WTC11 (cell line): ENCODE results near the gene EDC3. TPM values are rescaled to one million over a fixed set of nuclear protein-coding genes. Genes with fewer than 3 reads are reported as not detected.

Experiments
- ATAC-seq: fragments of 200-7000 bp; cut with Tn5 transposase; 2 replicates; pipeline ENCODE4 v1.10.0; 2021; ENCODE audit warnings: mild to moderate bottlenecking, moderate library complexity
- CTCF ChIA-PET: fragments of 300-600 bp; sonication (Branson Sonifier 250); formaldehyde crosslinking; loops from one replicate; lab custom pipeline; 2021; ENCODE audit warnings: antibody characterized with exemption; lab: Charles Lee
- POLR2A ChIA-PET: fragments of 350-600 bp; sonication (Branson Sonifier 250); formaldehyde crosslinking; loops from one replicate; lab custom pipeline; 2021; ENCODE audit warnings: antibody characterized with exemption; lab: Charles Lee
- DNase-seq: peaks from one replicate; pipeline ENCODE4 v3.0.0; 2021; ENCODE audit warnings: low spot score
- H3K27ac Mint-ChIP-seq: 2 replicates; pipeline ENCODE4 v1.8.0; 2021; ENCODE audit warnings: mixed read lengths
- H3K27me3 Mint-ChIP-seq: 2 replicates; pipeline ENCODE4 v1.8.0; 2021; ENCODE audit warnings: low read depth, mild to moderate bottlenecking, moderate library complexity, mixed read lengths
- H3K36me3 Mint-ChIP-seq: 2 replicates; pipeline ENCODE4 v1.8.0; 2021; ENCODE audit warnings: mixed read lengths
- H3K4me1 Mint-ChIP-seq: 2 replicates; pipeline ENCODE4 v1.8.0; 2022; ENCODE audit warnings: mixed read lengths
- H3K4me3 Mint-ChIP-seq: 2 replicates; pipeline ENCODE4 v1.8.0; 2021; ENCODE audit warnings: mild to moderate bottlenecking, moderate library complexity, mixed read lengths
- H3K9me3 Mint-ChIP-seq: 2 replicates; pipeline ENCODE4 v1.8.0; 2021; ENCODE audit warnings: mixed read lengths
- CREB1 ChIP-seq: sonication (generic); formaldehyde crosslinking; IDR thresholded peaks from 2 replicates; pipeline ENCODE4 v1.8.0; 2023; ENCODE audit warnings: mild to moderate bottlenecking, missing genetic modification reagents
- ETV6 ChIP-seq: sonication (generic); formaldehyde crosslinking; IDR thresholded peaks from 2 replicates; pipeline ENCODE4 v1.8.1; 2022; ENCODE audit warnings: mild to moderate bottlenecking, missing genetic modification reagents
- GABPB1 ChIP-seq: sonication (generic); formaldehyde crosslinking; IDR thresholded peaks from 2 replicates; pipeline ENCODE4 v1.8.1; 2023; ENCODE audit warnings: mild to moderate bottlenecking, missing genetic modification reagents
- HMGA2 ChIP-seq: fragments of 250-450 bp; sonication (Bioruptor Pico); IDR thresholded peaks from 2 replicates; pipeline ENCODE4 v1.4.0; 2021; ENCODE audit warnings: mild to moderate bottlenecking, moderate library complexity
- HMGXB4 ChIP-seq: sonication (generic); formaldehyde crosslinking; IDR thresholded peaks from 2 replicates; pipeline ENCODE4 v1.8.1; 2023; ENCODE audit warnings: mild to moderate bottlenecking, moderate library complexity, missing genetic modification reagents
- JAZF1 ChIP-seq: fragments of 250-450 bp; sonication (Bioruptor Pico); IDR thresholded peaks from 2 replicates; pipeline ENCODE4 v1.9.0; 2021; ENCODE audit warnings: moderate library complexity, mild to moderate bottlenecking, inconsistent platforms
- JUN ChIP-seq: sonication (generic); formaldehyde crosslinking; IDR thresholded peaks from 2 replicates; pipeline ENCODE4 v1.8.0; 2023; ENCODE audit warnings: mild to moderate bottlenecking, missing genetic modification reagents
- NFE2L1 ChIP-seq: sonication (generic); formaldehyde crosslinking; IDR thresholded peaks from 2 replicates; pipeline ENCODE4 v1.8.1; 2023; ENCODE audit warnings: missing genetic modification reagents
- OVOL2 ChIP-seq: fragments of 250-450 bp; sonication (Bioruptor Pico); IDR thresholded peaks from 2 replicates; pipeline ENCODE4 v1.9.0; 2021; ENCODE audit warnings: mild to moderate bottlenecking, borderline replicate concordance
- TEAD1 ChIP-seq: sonication (generic); formaldehyde crosslinking; IDR thresholded peaks from 2 replicates; pipeline ENCODE4 v1.8.0; 2022; ENCODE audit warnings: mild to moderate bottlenecking, missing genetic modification reagents
- USF1 ChIP-seq: sonication (generic); formaldehyde crosslinking; IDR thresholded peaks from 2 replicates; pipeline ENCODE4 v1.8.0; 2022; ENCODE audit warnings: mild to moderate bottlenecking, missing genetic modification reagents
- ZNF121 ChIP-seq: sonication (generic); formaldehyde crosslinking; IDR thresholded peaks from 2 replicates; pipeline ENCODE4 v1.8.0; 2023; ENCODE audit warnings: missing genetic modification reagents
- ZNF263 ChIP-seq: sonication (generic); formaldehyde crosslinking; IDR thresholded peaks from 2 replicates; pipeline ENCODE4 v1.8.1; 2022; ENCODE audit warnings: low read depth, mild to moderate bottlenecking, moderate library complexity, missing genetic modification reagents
- total RNA-seq: library from RNA; stranded (reverse); gene quantifications from 3 replicates; pipeline ENCODE4 v1.2.3, GENCODE V29; 2021
- TF ChIP-seq, protein P1 (sequence below): sonication (generic); formaldehyde crosslinking; IDR thresholded peaks from 2 replicates; pipeline ENCODE4 v1.8.1; 2023; ENCODE audit warnings: mild to moderate bottlenecking, missing genetic modification reagents, borderline replicate concordance
- TF ChIP-seq, protein P2 (sequence below): sonication (generic); formaldehyde crosslinking; IDR thresholded peaks from 2 replicates; pipeline ENCODE4 v1.8.0; 2022; ENCODE audit warnings: mild to moderate bottlenecking, missing genetic modification reagents
- TF ChIP-seq, protein P3 (sequence below): sonication (generic); formaldehyde crosslinking; IDR thresholded peaks from 2 replicates; pipeline ENCODE4 v1.8.1; 2022; ENCODE audit warnings: mild to moderate bottlenecking, moderate library complexity, missing genetic modification reagents
- TF ChIP-seq, protein P4 (sequence below): sonication (generic); formaldehyde crosslinking; IDR thresholded peaks from 2 replicates; pipeline ENCODE4 v1.8.1; 2023; ENCODE audit warnings: mild to moderate bottlenecking, missing genetic modification reagents

Gene EDC3
- total RNA-seq, 1 experiment from 2014 or later: 54.7 TPM

DNA sequence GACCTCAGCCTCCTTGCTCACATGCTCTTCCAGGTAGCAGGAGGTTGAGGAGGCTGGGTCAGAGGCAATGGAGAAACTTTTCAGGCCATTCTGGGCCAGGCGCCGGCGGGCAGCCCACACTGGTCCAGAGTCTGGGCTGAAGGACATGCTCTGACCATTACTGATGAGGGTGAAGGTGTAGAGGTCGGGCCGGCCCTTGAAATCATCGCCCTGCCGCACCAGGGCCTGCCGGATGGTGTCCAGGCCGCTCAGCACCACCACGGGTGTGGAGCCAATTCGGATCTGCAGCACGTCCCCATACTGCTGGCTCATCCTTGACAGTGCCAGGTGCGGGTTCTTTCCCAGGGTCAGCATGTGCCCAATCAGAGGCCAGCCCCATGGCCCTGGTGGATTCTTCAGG lies 26.8 kb upstream of the EDC3 start (continued):
- TF ChIP-seq, protein P1, sequence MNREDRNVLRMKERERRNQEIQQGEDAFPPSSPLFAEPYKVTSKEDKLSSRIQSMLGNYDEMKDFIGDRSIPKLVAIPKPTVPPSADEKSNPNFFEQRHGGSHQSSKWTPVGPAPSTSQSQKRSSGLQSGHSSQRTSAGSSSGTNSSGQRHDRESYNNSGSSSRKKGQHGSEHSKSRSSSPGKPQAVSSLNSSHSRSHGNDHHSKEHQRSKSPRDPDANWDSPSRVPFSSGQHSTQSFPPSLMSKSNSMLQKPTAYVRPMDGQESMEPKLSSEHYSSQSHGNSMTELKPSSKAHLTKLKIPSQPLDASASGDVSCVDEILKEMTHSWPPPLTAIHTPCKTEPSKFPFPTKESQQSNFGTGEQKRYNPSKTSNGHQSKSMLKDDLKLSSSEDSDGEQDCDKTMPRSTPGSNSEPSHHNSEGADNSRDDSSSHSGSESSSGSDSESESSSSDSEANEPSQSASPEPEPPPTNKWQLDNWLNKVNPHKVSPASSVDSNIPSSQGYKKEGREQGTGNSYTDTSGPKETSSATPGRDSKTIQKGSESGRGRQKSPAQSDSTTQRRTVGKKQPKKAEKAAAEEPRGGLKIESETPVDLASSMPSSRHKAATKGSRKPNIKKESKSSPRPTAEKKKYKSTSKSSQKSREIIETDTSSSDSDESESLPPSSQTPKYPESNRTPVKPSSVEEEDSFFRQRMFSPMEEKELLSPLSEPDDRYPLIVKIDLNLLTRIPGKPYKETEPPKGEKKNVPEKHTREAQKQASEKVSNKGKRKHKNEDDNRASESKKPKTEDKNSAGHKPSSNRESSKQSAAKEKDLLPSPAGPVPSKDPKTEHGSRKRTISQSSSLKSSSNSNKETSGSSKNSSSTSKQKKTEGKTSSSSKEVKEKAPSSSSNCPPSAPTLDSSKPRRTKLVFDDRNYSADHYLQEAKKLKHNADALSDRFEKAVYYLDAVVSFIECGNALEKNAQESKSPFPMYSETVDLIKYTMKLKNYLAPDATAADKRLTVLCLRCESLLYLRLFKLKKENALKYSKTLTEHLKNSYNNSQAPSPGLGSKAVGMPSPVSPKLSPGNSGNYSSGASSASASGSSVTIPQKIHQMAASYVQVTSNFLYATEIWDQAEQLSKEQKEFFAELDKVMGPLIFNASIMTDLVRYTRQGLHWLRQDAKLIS (CRISPR knock-in tag): no peak
- TF ChIP-seq, protein P2, sequence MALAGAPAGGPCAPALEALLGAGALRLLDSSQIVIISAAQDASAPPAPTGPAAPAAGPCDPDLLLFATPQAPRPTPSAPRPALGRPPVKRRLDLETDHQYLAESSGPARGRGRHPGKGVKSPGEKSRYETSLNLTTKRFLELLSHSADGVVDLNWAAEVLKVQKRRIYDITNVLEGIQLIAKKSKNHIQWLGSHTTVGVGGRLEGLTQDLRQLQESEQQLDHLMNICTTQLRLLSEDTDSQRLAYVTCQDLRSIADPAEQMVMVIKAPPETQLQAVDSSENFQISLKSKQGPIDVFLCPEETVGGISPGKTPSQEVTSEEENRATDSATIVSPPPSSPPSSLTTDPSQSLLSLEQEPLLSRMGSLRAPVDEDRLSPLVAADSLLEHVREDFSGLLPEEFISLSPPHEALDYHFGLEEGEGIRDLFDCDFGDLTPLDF (CRISPR knock-in tag): no peak
- TF ChIP-seq ZNF121: no peak
- TF ChIP-seq, protein P3, sequence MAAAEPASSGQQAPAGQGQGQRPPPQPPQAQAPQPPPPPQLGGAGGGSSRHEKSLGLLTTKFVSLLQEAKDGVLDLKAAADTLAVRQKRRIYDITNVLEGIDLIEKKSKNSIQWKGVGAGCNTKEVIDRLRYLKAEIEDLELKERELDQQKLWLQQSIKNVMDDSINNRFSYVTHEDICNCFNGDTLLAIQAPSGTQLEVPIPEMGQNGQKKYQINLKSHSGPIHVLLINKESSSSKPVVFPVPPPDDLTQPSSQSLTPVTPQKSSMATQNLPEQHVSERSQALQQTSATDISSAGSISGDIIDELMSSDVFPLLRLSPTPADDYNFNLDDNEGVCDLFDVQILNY: no peak
- TF ChIP-seq HMGXB4: no peak
- TF ChIP-seq OVOL2: no peak
- no peak for TF ChIP-seq HMGA2 (CRISPR knock-in tag)

- ATAC-seq (no peak), DNase-seq (no peak)
- H3K4me3 Mint-ChIP-seq: no peak overlapping the region
- TF ChIP-seq CREB1 (CRISPR knock-in tag) (no peak), GABPB1 (peak; percentile 94)
- ChIA-PET CTCF (no interaction called here), POLR2A (no interaction called here)
- no peaks in the 10 kb centered on the region for H3K4me1 Mint-ChIP-seq
- H3K27ac Mint-ChIP-seq: no peak overlapping the region
- peaks cover 15% of the 10 kb centered on the region for H3K27me3 Mint-ChIP-seq
- peaks cover 4% of the 10 kb centered on the region; the same call in 1 of the 2 replicates for H3K9me3 Mint-ChIP-seq
- H3K36me3 Mint-ChIP-seq: no peaks in the 10 kb centered on the region
Measured at GRCh38 chr15:74716651-74717050, 20.8 kb upstream of the EDC3 start.

GRCh38 chr15:74712311-74712710 lies 16.5 kb upstream of the EDC3 start:
- H3K27ac Mint-ChIP-seq: no peak overlapping the region
- ChIA-PET POLR2A (no interaction called here), CTCF (no interaction called here)
- ATAC-seq (no peak), DNase-seq (no peak)
- peaks cover 4% of the 10 kb centered on the region; the same call in 1 of the 2 replicates for H3K9me3 Mint-ChIP-seq
- H3K36me3 Mint-ChIP-seq: no peaks in the 10 kb centered on the region
- H3K4me1 Mint-ChIP-seq: no peaks in the 10 kb centered on the region
- no peak for TF ChIP-seq ETV6 (CRISPR knock-in tag)
- TF ChIP-seq JUN (CRISPR knock-in tag): no peak
- no peak for TF ChIP-seq JAZF1 (CRISPR knock-in tag)
- H3K27me3 Mint-ChIP-seq: peaks cover 21% of the 10 kb centered on the region
- H3K4me3 Mint-ChIP-seq: no peak overlapping the region

GRCh38 chr15:74710319-74711094 lies 14.7 kb upstream of the EDC3 start:
- Mint-ChIP-seq H3K27me3 (peaks cover 32% of the 10 kb centered on the region), H3K9me3 (peaks cover 4% of the 10 kb centered on the region; the same call in 1 of the 2 replicates), H3K4me3 (no peak overlapping the region), H3K36me3 (no peaks in the 10 kb centered on the region)
- ATAC-seq: no peak
- CTCF ChIA-PET: no interaction called here
- TF ChIP-seq NFE2L1 (CRISPR knock-in tag): no peak
- no peak for TF ChIP-seq ZNF263
- TF ChIP-seq USF1: no peak
- TF ChIP-seq, protein P4, sequence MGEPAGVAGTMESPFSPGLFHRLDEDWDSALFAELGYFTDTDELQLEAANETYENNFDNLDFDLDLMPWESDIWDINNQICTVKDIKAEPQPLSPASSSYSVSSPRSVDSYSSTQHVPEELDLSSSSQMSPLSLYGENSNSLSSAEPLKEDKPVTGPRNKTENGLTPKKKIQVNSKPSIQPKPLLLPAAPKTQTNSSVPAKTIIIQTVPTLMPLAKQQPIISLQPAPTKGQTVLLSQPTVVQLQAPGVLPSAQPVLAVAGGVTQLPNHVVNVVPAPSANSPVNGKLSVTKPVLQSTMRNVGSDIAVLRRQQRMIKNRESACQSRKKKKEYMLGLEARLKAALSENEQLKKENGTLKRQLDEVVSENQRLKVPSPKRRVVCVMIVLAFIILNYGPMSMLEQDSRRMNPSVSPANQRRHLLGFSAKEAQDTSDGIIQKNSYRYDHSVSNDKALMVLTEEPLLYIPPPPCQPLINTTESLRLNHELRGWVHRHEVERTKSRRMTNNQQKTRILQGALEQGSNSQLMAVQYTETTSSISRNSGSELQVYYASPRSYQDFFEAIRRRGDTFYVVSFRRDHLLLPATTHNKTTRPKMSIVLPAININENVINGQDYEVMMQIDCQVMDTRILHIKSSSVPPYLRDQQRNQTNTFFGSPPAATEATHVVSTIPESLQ (CRISPR knock-in tag): no peak
- no peak for TF ChIP-seq TEAD1 (CRISPR knock-in tag)
- TF ChIP-seq, all 79 proteins: peak for 0
- Mint-ChIP-seq H3K4me1 (no peaks in the 10 kb centered on the region), H3K27ac (no peak overlapping the region)
- no peak for DNase-seq
- POLR2A ChIA-PET: no interaction called here
